BJ (cell line): Measurements from ENCODE around the gene HCN4. TPM values are rescaled to one million over a fixed set of nuclear protein-coding genes. Genes with fewer than 3 reads are reported as not detected.

Experiments used
- CTCF ChIA-PET: fragments of 350-600 bp; formaldehyde crosslinking; extraction: SDS; loops from one replicate; lab custom pipeline; 2021; ENCODE audit warnings: antibody characterized with exemption, inconsistent platforms; lab: Yijun Ruan, JAX
- POLR2A ChIA-PET: fragments of 300-600 bp; sonication (Branson Sonifier 250); formaldehyde crosslinking; extraction: SDS; loops from one replicate; lab custom pipeline; 2021; ENCODE audit warnings: antibody characterized with exemption; lab: Charles Lee
- DNase-seq: peaks from one replicate; pipeline ENCODE4 v3.0.0-alpha.2; 2011; ENCODE audit warnings: low read depth
- H3K27me3 ChIP-seq: 2 replicates; pipeline ENCODE4 v1.6.0; 2011; ENCODE audit warnings: low read length; ENCODE audit not compliant: control insufficient read depth, insufficient read depth
- H3K36me3 ChIP-seq: 2 replicates; pipeline ENCODE4 v1.5.1; 2011; ENCODE audit warnings: low read length; ENCODE audit not compliant: control insufficient read depth, insufficient read depth
- H3K4me3 ChIP-seq: 2 replicates; pipeline ENCODE4 v1.5.1; 2011; ENCODE audit warnings: low read depth, mild to moderate bottlenecking, control low read depth, low read length
- CTCF ChIP-seq: IDR thresholded peaks from 2 replicates; pipeline ENCODE4 v1.5.1; 2011; ENCODE audit warnings: low read depth, mild to moderate bottlenecking, control low read depth, inconsistent platforms, low read length, moderate library complexity; ENCODE audit not compliant: insufficient read depth
- polyA plus RNA-seq: library from polyadenylated mRNA; depleted of rRNA; stranded (reverse); fragments of >200 nt; gene quantifications from 2 replicates; pipeline ENCODE4 v1.2.3, GENCODE V29; 2011

HCN4 gene
- polyA plus RNA-seq, 1 experiment: not detected

GRCh38 chr15:73284090-73284716 lies 84.6 kb downstream of the HCN4 start:
- H3K36me3 ChIP-seq: no peaks in the 10 kb centered on the region
- TF ChIP-seq CTCF: peak; percentile 31; the same call in 1 of the 2 replicates
- POLR2A ChIA-PET: interaction anchor here (0.6 kb wide), 1 partner anchor 1571 kb away, joined by 11 read pairs; no protein-coding TSS in a partner anchor
- CTCF ChIA-PET: interaction anchor here (0.7 to 2.7 kb wide), 7 partner anchors 10 to 623 kb away, joined by 3 to 12 read pairs (median 4); partner anchors contain the start of gene CD276
- no peak overlapping the region for H3K4me3 ChIP-seq
- no peaks in the 10 kb centered on the region for H3K27me3 ChIP-seq
- no peak for DNase-seq

GRCh38 chr15:73283366-73283962 lies 85.3 kb downstream of the HCN4 start:
- no peak for DNase-seq
- H3K4me3 ChIP-seq: no peak overlapping the region
- H3K36me3 ChIP-seq: no peaks in the 10 kb centered on the region
- no peaks in the 10 kb centered on the region for H3K27me3 ChIP-seq
- no peak for TF ChIP-seq CTCF
- ChIA-PET POLR2A (no interaction called here), CTCF (interaction anchor here (1.0 to 2.7 kb wide), 3 partner anchors 10 to 20 kb away, joined by 3 to 12 read pairs (median 3); no protein-coding TSS in a partner anchor)

- Histone ChIP-seq H3K27me3 (no peaks in the 10 kb centered on the region), H3K4me3 (no peak overlapping the region), H3K36me3 (no peaks in the 10 kb centered on the region)
- no peak for TF ChIP-seq CTCF
- DNase-seq: no peak
- POLR2A ChIA-PET: no interaction called here
- CTCF ChIA-PET: interaction anchor here (0.9 to 2.7 kb wide), 8 partner anchors 8 to 42 kb away, joined by 3 to 12 read pairs (median 4); no protein-coding TSS in a partner anchor
Measured at GRCh38 chr15:73282567-73283365, 86.0 kb downstream of the HCN4 start.

GRCh38 chr15:73275862-73276261 lies 92.9 kb downstream of the HCN4 start:
- Histone ChIP-seq H3K36me3 (no peaks in the 10 kb centered on the region), H3K4me3 (no peak overlapping the region), H3K27me3 (no peaks in the 10 kb centered on the region)
- DNase-seq: no peak
- ChIA-PET CTCF (interaction anchor here (0.9 to 8.1 kb wide), 5 partner anchors 10 to 32 kb away, joined by 3 to 71 read pairs (median 3); no protein-coding TSS in a partner anchor), POLR2A (no interaction called here)
- TF ChIP-seq CTCF: no peak
